NK-92 (cell line): ENCODE results near the gene IKZF1.

Source experiments
- DNase-seq: peaks from one replicate; lab custom pipeline; 2025; ENCODE audit not compliant: unreplicated experiment; lab: John Stamatoyannopoulos, UW

IKZF1 gene

GRCh38 chr7:50404392-50404791 is 99.9 kb downstream of the IKZF1 start:
- no peak for DNase-seq

- DNase-seq = no peak
Measured at GRCh38 chr7:50405221-50405620, 100.7 kb downstream of the IKZF1 start.

DNA sequence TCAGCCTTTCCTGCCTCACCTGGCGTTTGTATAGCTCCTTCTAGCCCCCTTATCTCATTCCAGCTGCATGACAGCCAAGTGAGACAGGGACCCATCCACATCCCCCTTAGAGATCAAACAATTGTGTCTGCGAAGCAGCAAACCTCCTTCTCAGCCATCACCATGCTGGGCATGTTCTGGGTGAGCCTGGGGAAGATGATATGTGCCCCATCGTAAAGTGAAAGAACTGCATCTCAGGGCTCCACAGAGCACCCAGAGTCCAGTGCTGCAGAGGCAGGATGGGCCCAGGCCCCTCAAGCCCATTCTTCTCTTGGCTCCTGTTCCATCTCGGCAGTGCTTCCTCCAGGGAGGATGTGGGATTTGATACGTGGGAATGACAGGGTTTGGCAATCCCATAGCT is 102.4 kb downstream of the IKZF1 start:
- DNase-seq = no peak

DNA sequence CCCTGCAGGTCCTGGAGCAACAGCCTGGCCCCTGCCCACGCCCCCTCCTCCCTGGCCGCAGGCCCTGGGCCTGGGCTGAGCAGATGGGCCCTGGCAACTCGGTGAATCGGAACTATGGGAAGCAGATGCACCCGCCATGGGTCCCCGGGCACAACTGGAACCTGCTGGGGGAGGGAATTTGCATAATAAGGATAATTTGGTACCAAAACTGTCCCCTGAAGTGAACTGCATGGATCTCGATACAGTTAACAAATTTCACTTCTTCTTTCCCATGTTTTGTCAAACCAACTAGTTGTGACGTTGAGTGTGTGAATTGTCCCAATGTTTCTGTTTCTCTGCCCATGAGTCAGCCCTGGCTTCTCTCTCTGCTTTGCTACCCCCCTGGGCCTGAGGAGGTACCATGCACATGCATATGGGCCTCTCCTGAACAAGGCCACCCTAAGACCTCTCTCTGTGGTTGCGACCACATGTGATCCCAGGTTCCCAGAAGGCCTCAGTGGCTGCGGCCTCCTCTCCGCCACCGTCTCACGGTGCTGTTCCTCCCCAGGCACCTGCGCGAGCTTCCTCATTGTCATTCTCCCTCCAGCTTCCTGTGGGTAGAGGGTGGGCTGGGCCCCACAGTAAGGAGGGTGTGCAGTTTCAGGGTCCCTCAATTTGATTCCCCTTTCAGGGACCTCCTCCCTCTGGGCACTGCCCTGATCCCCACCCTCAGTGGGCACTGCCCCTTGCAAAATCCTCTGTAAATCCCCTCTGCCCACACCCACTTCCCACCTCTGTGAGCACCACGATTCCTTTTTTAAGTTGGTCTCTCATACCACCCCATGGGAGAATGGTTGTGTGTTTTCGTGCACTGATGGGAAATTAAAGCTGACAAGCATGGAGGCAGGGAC is 105.6 kb downstream of the IKZF1 start:
- no peak for DNase-seq

- DNase-seq = no peak
Measured at GRCh38 chr7:50411332-50411731, 106.8 kb downstream of the IKZF1 start.

GRCh38 chr7:50412973-50413372 is 108.5 kb downstream of the IKZF1 start:
- DNase-seq = no peak

DNA sequence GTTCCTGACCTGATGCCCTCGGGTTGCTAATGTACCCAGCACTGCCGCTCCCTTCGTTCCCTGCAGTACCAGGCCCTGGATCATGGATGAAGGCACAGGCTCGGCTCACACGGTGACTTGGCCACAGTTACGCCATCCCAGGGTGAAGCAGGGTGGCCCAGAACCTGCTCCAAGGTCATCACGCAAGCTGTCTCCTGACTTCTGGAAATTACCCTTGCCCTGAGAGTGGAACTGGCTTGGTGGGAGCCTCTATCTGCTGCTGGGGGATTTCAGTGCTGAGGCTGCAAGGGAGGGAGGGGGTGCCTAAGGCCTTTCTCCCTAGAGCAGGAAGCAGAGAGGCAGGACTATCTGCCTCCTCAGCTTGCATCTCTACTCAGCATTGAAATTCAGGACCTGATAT is 109.0 kb downstream of the IKZF1 start:
- no peak for DNase-seq

DNA sequence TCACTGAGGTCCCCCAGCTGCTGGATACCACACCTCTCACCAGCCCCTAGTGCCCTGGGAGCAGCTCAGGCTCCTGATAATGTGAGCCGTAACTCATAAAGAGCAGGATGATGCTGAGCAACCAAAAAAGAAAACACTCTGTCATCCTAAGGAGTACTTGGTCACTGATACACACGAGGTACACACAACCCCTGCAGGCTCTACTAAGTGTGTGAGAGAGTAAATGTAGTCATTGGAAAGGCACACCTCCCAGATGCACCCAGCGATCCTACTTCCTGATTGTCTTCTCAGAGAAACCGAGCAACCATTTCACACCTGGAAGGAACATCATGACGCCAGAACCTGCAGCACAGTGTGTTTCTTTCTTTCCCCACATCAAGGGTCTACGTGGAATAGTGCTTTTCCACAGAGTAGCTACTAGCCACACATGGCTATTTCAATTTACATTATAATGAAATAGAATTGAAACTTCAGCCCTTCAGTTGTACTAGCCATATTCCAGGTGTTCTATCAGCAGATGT is 111.4 kb downstream of the IKZF1 start:
- no peak for DNase-seq

DNA sequence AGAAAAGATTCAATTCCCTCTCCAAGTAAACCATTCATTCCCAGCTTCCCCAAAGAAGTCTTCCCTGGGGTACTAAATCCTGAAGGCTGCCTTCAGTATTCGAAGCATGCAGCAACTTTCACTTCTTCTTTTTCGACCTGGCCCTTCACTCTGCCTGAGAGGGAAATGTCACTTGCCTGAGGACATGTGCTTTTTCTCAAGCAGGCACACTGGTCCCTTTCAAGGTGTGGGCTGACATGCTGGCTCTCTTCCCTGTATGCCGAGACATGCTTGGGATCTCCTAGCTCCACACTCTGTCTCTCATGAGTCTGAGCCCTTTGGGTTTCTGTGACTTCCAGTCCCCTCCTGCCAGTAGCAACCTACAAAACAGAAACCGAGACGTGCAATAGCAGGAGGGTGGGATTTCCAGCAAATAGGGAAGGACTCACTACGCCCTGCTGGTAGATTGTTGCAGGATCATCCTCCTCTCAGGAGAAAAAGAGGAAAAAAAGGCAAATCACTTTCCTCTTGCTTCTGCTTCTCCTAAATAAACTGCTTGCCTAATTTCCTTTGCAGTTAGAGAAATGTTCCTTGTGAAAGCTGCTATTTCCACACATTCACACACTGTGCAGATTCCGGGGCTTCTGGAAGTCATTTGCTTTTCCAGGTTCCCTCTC is 112.1 kb downstream of the IKZF1 start:
- DNase-seq = no peak

DNA sequence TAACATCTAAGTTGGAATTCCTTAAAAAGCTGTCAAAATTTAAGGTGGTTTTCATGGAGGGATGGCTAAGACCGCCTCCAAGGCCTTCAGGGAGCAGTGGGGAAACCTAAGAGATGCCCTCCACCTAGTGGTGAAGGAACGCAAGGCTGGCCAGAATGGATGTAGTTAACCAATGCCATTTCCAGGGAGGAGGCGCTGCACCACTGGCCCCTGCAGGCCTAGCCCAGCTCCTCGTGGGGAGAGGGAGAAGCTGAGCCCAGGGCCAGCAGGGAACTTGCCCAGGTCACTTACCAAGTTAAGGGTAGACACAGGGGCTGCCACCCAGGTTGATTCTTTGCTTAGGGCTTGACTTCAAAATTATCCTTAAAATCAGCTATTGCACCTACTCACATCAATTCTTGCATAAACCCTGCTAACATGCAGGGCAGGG is 113.6 kb downstream of the IKZF1 start:
- no peak for DNase-seq

DNA sequence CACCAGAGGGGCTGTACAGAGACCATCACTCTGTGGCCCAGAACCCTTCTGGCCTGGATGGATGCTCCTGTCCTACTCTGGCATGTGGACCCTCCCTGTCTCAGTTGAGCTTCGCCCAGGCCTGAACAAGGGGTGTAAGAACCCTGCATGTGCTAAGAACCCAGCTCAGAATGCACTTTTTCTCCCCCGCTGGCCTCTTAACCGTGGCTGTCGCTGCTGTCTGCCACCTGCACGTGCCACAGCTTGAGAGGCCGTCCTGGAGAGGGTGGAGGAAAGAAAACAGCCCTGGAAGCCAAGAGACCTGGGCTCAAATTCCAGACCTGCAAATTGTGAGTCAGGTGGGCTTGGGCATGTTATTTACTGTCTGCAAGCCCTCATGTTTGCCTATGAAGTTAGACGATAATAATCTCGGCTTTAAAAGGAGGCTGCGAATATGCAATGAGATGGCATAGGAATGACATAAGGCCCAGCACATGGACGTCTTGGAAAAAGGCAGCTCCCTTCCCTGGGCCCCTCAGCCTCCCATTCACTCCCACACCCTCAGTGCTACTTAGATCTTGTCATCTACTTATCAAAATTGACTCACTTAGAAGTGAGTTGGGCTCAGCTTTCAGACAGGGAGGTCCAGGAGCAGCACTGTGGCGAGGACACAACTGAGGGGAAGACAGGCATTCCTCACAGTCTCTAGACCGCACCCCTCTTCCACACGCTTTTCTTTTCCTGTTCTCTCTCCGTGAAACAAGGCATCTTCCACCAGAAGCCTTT is 114.2 kb downstream of the IKZF1 start:
- no peak for DNase-seq

DNA sequence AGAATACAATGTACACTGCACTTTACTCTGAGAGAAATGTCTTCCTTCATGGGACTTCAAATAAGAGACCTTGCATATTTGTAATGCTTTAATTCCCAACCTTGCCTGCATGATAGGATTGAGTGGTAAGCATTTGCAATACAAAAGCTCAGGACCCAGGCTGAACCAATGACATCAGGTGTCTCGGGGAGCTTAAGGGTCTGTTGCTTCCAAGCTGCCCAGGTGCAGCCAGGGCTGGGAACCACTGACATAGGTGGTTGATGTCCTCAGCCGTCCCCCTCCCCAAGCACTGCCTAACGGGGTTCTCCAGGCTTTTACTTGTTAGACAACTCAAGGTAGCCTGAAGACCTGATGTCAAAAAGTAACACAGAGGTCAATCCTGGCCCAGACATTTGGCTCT is 116.5 kb downstream of the IKZF1 start:
- DNase-seq = no peak

DNA sequence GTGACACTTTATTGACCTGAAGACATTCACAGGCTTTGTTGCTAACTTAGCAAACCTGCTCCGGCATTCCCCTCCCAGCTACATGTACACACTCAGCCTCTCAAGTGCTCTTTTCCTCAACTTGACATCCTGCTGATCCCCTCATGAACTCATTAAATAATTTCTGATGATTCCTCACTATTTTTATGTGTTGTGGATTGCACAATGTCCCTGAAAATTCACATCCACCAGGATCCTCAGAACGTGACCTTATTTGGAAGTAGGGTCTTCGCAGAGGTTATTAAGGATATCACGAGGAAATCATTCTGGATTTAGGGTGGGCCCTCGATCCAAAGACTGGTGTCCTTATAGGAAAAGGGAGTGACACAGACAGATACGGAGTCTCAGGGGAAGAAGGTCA is 118.3 kb downstream of the IKZF1 start:
- DNase-seq = no peak

DNA sequence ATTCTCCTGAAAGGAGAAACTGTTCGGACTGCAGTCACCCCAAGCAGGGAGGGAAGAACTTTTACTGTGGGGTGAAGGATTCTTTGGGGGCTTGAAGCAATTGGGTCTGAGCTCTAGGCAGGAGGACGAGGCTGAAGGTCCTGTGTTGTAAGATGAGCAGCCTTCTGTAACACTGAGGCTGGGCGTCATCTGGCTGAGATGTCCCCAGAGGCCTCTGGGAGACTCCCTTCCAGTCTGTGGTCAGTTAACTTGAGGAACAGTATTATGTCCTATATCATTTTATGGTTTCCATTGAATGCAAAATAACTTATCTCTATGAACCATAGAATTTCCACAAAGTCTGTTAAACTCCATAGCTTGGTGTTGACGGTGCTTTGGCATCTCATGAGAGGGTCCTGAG is 119.3 kb downstream of the IKZF1 start:
- DNase-seq = no peak

DNA sequence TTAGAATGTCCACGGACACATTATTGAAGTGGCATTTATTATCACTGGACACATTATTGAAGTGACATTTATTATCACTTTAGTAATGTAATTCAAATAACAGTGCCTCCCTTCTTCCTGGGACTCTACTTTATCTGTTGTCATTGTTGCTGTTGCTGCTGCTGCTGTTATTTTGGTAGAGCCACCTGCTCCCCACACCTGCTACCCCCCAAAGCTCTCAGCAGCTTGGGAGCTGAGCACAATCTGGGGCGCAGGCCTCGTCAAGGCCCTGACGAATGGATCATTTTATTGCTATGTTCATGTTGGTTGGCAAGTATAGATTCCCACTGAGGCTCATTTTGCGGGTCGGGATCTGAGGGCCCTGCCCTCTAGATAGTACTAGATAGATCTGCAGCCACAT is 120.8 kb downstream of the IKZF1 start:
- DNase-seq = no peak

GRCh38 chr7:50426280-50427045 is 121.9 kb downstream of the IKZF1 start:
- DNase-seq = no peak

DNA sequence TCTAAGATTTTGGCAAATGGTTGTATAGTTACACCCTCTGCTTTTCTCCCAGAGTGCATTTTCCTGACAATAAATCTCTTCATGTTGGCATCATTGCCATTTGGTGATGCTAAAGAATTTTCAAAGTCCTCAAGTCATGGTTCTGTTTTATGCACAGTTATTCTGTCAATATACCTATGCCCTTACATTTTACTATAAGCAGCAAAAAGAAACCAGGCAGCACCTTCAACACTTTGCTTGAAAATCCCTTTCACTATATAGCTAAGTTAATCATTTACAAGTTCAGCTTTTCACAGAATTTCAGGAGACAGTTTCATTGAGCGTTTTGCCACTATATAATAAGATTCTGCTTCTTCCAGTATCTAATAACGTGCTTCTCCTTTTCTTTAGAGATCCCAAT is 123.0 kb downstream of the IKZF1 start:
- DNase-seq = no peak

GRCh38 chr7:50428911-50429310 is 124.4 kb downstream of the IKZF1 start:
- DNase-seq = no peak

- no peak for DNase-seq
Measured at GRCh38 chr7:50431316-50431715, 126.8 kb downstream of the IKZF1 start.

DNA sequence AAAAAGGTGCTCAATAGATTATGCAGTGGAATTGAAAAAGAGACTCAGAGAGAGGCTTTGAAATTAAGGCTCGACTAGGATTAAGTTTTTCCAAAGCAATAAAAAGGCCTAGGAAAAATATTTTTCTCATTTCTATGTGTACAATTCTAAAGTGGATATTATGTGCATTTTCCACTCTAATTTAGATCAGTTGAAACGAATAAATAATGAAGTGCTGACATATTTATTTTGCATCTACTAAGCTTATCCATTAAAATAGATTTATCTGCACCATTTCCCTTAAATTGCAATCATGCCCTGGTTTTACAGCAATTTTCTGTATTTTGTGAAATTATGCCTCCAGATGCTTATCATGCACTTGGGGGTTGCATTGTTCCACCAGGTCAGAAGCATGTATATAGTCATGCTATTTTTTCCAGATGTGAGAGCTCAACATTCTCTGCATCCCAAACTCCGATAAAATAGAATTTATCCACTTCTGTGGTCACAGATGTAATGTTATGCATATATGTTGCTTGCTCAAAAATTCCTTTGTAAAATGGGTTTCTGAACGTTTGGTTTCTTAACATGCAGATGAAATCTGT is 127.3 kb downstream of the IKZF1 start:
- no peak for DNase-seq
